CD4-positive, alpha-beta T cell treated with Interferon gamma for 1 hour (primary cell): ENCODE measurements around the gene MYOM1.
"Not testable (repeated sequence)": the region's sequence is repeated elsewhere in the genome, so short reads cannot be mapped to it uniquely, and the experiment has no call there.

Experiments used
- DNase-seq: peaks from one replicate; pipeline ENCODE4 v3.0.0-alpha.2; 2020

MYOM1 gene

GRCh38 chr18:3074087-3074486 lies 145.7 kb downstream of the MYOM1 start:
- no peak for DNase-seq

DNA sequence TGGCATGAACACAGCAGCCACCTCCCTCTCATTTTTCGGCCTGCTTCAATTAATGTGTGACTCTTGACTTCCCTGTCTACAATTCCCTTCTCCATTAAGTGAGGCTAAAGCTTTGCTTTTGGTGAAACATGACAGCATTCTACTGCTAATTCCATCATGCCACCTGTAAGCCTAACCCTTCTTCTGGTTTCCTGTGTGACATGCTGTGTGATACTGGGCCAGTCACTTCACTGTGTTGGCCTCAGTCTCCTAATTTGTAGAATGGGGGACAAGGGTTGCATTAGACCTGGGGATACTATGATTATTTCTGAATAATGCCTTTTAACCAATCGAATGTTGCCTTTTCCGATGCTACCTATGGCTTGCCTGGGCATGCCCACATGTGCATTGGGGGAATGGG lies 146.4 kb downstream of the MYOM1 start:
- DNase-seq: not testable (repeated sequence)

DNA sequence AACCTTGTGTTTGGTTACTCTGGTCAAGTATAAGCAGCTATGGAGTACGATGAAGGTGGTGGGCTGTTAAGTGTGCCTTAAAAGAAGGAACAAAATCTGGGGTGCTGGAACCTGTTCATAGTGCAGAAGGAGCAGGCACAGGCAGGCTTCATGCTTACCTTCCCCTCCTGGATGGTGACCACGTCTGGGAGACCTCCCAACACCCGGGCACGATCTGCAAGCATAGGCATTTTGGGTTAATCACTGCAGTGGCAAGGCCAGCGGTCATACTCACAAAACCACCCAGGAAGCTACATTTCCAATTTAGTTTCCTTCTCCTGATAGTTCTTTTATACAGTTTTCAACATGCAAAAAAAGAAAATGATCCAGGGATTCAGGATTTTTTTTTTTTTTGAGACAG lies 148.1 kb downstream of the MYOM1 start:
- no peak for DNase-seq

DNA sequence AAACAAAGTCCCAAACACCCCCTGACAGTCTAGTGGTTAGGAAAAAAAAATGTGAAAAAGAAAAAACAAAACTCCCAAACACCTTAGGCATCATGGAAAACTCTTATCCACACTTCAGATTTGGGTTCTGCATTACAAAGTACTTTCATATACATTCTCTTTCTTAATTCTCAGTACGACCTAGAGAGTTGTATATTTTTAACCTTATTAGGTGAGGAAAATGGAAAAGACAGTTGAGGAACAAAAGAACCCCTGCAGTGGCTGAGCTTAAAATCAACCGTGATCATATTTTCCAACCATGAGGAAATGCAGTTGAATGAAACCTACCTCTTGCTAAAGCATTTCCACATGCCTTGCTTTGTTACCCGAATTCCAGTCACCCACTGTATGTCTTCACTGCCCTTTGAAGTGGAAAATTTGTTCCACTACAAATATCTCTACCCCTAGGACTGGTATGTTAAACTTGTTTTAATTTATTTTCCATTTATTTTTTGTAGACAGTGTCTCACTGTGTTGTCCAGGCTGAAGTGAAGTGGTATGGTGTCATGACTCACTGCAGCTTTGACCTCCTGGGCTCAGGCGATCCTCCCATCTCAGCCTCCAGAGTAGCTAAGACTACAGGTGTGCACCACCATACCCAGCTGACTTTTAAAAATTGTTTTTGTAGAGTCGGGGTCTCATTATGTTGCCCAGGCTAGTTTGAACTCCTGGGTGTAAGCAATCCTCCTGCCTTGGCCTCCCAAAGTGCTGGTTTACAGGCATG lies 149.9 kb downstream of the MYOM1 start:
- no peak for DNase-seq

DNA sequence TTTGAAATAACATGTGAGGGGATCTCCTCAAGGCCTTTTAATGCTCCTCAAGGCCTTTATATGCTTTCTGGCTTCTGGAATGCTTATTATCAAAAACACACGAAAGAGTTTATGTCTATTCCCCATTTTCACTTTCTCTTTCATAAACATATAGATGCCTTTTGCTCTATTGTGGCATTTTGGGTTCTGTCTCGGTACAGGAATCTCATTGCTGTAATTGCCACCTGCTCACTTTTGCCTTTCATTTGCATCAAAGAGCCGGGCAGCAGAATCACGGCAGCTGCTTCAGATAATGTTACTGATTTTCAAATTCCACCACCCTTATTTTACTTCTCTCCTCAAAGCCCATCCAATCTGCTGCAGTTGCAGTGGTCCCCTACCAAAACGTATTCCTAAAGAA lies 152.0 kb downstream of the MYOM1 start:
- no peak for DNase-seq

DNA sequence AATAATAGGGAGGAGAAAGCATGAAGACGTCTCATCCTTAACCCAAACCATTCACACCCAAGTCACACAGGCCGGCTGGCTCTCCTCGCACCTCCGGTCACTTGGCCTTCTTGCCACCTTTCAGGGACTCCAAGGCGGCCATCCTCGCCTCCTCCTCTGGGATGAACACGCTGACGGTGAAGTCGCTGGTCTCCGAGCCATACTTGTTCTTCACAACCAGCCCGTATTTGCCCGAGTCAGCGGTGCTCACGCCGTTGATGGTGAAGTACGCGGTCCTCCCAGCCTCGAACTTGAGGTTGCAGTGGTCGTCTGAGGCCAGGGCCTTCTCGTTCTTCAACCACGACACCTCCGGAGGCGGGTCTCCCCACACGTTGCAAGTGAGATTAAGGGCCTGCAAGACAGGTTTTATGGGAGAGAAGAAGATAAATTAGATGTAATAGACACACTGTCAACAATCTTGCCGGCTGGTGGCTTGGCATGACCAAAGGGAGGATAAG lies 152.6 kb downstream of the MYOM1 start:
- no peak for DNase-seq

DNA sequence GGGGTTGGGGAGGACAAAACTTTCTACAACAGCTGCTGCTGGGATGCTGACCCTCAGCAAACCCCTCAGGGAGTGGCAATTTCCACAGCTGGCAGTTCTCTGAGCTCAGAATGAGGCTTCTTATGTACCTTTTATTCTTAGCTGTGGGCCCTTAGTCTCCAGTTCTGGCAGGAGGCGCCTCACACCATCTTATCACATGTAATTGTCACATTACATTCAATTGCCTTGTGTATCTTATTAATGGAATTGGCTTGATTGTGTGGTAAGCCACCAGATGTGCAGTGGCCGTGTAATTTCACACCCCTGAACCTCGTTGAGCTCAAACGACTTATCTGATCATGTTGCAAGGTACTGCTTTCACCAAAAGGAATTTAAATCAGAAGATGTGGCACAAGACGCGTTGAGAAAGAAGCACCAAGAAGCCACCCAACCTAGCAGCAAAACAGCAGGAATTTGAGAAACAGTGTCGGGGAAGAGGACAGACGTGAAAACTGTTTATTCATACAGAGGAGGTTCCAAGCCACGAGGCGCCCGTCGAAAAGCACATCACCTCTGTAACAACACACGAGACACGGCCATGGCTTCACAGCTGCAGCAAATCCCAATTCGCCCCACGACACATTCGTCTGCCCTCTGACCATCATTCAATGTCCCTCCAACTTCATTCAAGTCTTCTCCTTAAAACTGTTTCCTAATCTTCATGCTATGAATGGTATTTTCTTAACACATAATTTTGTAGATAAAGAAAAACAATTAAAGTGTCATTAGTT lies 153.2 kb downstream of the MYOM1 start:
- no peak for DNase-seq

DNA sequence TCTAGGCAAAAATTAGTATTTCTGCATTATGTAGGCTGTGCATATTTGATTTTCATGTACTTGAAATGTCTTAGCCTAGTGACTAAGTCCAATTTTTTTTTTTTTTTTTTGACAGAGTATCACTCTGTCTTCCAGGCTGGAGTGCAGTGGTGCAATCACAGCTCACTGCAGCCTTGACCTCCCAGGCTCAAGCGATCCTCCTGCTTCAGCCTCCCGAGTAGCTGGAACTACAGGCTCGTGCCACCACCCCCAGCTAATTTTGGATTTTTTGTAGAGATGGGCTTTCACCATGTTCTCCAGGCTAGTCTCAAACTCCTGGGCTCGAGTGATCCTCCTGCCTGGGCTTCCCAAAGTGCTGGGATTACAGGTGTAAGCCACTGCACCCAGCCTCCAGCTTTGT lies 156.0 kb downstream of the MYOM1 start:
- not testable (repeated sequence) for DNase-seq

DNA sequence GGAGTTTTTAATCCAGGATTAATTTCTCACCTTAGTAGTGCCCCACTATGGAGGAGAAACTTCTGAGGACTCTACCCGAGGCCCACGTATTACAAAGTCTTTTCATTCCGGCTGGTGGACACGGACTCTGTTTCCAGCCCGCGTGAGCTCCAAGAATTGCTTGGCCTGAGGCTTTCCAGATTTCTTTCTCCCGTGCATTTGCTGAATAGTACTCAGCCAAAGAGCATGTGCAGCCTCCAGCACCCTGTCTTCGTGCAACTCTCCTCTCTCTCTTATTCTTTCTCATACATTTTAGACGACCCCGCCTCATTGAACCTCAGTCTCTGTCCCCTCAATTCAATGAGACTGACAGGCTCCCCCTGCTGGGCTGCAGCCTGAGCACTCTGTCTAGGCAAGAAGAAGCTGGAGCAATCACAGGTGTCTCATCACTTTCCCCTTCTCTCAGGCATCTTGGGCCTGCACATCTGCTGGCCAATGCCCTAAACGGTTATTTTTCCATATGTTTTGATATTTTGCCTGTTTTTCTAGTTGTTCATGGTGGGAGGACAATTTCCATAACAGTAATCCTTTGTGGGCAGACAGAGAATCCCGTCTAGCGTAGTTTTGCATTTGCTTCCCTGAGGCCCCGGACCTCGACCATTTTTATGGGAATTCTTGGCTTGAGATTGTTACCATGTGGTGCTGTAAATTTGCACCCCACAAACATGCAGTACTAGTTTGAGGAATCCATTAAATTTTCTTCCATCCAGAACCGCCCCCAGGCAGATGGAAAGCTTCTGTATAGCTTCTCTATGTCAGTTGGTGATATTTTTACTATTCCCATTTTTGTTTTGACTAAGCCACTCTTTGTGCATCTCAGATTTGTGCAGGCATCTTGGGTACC lies 156.7 kb downstream of the MYOM1 start:
- peak; percentile 68 for DNase-seq

GRCh38 chr18:3061581-3062312 lies 158.0 kb downstream of the MYOM1 start:
- DNase-seq: peak; percentile 37

GRCh38 chr18:3060667-3061580 lies 158.8 kb downstream of the MYOM1 start:
- peak; percentile 49 for DNase-seq

- DNase-seq: peak; percentile 36
These were observed 160.5 kb downstream of the MYOM1 start for GRCh38 chr18:3059272-3059671.

DNA sequence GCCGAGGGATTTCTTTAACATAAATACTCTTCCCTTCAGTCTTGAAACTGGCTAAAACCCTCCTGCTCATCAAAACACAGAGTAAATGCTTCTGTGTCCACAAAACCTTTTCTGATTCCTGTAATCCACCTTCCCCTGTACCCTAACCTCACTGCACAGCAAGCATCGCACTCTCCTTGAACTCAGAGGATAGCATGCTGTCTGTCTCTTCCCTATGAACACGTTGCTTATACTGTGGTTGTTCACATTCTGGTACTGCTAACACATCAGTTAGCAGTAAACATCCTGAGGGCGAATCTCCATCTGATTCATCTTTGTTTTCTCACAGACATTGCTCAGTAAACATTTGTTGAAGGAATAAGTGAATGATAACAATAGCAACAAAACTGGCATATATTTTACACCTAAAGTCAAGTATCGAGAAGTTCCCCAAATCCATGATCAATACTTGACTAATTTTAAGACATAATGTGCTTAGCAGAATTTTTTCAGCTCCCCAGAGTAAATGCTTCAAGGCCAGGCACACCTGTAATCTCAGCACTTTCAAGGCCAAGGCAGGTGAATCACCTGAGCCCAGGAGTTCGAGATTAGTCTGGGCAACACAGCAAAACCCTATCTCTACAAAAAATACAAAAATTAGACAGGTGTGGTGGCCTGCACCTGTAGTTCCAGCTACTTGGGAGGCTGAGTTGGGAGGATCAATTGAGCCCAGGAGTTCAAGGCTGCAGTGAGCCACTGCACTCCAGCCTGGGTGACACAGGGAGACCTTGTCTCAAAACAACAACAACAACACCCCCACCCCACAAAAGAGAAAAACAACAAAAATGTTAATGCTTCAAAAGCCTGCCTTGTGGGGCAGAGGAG lies 161.2 kb downstream of the MYOM1 start:
- DNase-seq: no peak

DNA sequence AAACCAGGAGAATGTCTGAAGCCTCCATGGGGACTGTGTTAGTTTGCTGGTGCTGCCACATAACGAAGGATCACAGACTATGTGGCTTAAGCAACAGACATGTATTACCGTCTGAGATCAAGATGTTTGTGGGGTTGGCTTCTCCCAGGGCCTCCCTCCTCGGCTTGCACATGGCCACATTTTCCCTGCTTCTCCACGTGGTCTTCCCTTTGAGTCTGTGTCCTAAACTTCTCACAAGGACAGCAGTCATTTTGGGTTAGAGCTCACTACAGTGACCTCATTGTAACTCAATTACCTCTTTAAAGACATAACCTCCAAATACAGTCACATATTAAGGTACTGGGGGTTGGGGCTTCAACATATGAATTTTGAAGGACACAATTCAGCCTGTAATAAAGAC lies 162.2 kb downstream of the MYOM1 start:
- DNase-seq: no peak

DNA sequence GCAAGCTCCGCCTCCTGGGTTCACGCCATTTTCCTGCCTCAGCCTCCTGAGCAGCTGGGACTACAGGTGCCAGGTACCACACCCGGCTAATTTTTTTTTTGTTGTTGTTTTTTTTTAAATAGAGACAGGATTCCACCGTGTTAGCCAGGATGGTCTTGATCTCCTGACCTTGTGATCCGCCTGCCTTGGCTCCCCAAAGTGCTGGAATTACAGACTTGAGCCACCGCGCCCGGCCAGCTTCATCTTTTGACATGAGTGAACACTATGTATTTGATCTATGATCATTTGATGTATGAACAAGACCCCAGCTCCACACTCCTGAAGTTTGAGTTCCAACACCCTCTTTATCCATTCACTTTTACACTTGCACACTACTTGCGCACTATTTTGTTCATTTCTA lies 163.5 kb downstream of the MYOM1 start:
- no peak for DNase-seq

DNA sequence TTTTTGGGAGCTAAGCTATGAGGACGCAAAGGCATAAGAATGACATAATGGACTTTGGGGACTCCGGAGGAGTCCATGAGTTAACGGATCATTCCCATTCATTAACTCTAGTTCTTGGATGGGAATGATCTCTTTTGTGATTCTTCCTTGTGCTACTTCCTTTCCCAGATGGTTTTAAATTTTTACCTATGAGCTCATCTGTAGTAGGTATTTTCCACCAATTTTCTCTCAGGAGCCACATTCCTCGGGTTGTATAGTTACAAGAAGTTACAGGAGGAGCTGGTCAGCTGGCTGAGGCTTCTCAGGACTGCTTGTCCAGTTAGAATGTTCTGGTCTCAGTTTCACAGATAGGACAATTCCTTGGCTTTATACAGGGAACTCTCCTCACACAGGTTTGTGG lies 164.0 kb downstream of the MYOM1 start:
- DNase-seq: no peak

GRCh38 chr18:3055186-3055728 lies 164.5 kb downstream of the MYOM1 start:
- no peak for DNase-seq

GRCh38 chr18:3054780-3055179 lies 165.0 kb downstream of the MYOM1 start:
- DNase-seq: no peak

GRCh38 chr18:3054214-3054613 lies 165.6 kb downstream of the MYOM1 start:
- no peak for DNase-seq

- no peak for DNase-seq
These were observed 166.7 kb downstream of the MYOM1 start for GRCh38 chr18:3053081-3053480.
